HK-2 (cell line): Measurements from ENCODE around the gene SECISBP2.

Experiments used
- DNase-seq: peaks from one replicate; pipeline ENCODE4 v3.0.0-alpha.2; 2018; ENCODE audit not compliant: unreplicated experiment

The SECISBP2 gene

GRCh38 chr9:89383030-89383720 is 64.9 kb downstream of the SECISBP2 start:
- DNase-seq, result no peak

GRCh38 chr9:89383721-89384300 is 65.5 kb downstream of the SECISBP2 start:
- no peak for DNase-seq

GRCh38 chr9:89384783-89385182 is 66.5 kb downstream of the SECISBP2 start:
- no peak for DNase-seq

GRCh38 chr9:89386206-89386605 is 67.9 kb downstream of the SECISBP2 start:
- DNase-seq, result no peak

- no peak for DNase-seq
These were observed 68.5 kb downstream of the SECISBP2 start for GRCh38 chr9:89386797-89387196.

- DNase-seq, result no peak
These were observed 69.0 kb downstream of the SECISBP2 start for GRCh38 chr9:89387197-89387849.

- DNase-seq, result no peak
These were observed 70.0 kb downstream of the SECISBP2 start for GRCh38 chr9:89388084-89388867.

GRCh38 chr9:89388868-89389177 is 70.5 kb downstream of the SECISBP2 start:
- DNase-seq, result no peak

- DNase-seq, result no peak
These were observed 71.8 kb downstream of the SECISBP2 start for GRCh38 chr9:89390068-89390555.

- no peak for DNase-seq
These were observed 72.3 kb downstream of the SECISBP2 start for GRCh38 chr9:89390578-89391116.

GRCh38 chr9:89391585-89391984 is 73.3 kb downstream of the SECISBP2 start:
- no peak for DNase-seq

- no peak for DNase-seq
These were observed 76.1 kb downstream of the SECISBP2 start for GRCh38 chr9:89394412-89394811.

- DNase-seq, result no peak
These were observed 77.8 kb downstream of the SECISBP2 start for GRCh38 chr9:89395931-89396710.

- DNase-seq, result no peak
These were observed 79.2 kb downstream of the SECISBP2 start for GRCh38 chr9:89397471-89397870.

GRCh38 chr9:89398621-89399020 is 80.3 kb downstream of the SECISBP2 start:
- DNase-seq, result no peak

GRCh38 chr9:89400403-89401116 is 82.3 kb downstream of the SECISBP2 start:
- no peak for DNase-seq

GRCh38 chr9:89402695-89403427 is 84.6 kb downstream of the SECISBP2 start:
- no peak for DNase-seq

GRCh38 chr9:89404074-89404473 is 85.8 kb downstream of the SECISBP2 start:
- no peak for DNase-seq

- DNase-seq, result no peak
These were observed 87.5 kb downstream of the SECISBP2 start for GRCh38 chr9:89405826-89406225.

GRCh38 chr9:89407070-89407469 is 88.8 kb downstream of the SECISBP2 start:
- DNase-seq, result no peak
